ENCODE data around the gene AGBL5. TPM values are rescaled to one million over a fixed set of nuclear protein-coding genes. Genes with fewer than 3 reads are reported as not detected.
A peak's percentile ranks its signal among the peaks of the same experiment; 100 is the strongest.

The AGBL5 gene
- total and polyA plus RNA-seq, 9 of the 15 experiments (the other 6 are each of a cell fraction or from before 2014, with no cell fraction given) = 3.3 to 52.7 (median 26.2) TPM

DNA sequence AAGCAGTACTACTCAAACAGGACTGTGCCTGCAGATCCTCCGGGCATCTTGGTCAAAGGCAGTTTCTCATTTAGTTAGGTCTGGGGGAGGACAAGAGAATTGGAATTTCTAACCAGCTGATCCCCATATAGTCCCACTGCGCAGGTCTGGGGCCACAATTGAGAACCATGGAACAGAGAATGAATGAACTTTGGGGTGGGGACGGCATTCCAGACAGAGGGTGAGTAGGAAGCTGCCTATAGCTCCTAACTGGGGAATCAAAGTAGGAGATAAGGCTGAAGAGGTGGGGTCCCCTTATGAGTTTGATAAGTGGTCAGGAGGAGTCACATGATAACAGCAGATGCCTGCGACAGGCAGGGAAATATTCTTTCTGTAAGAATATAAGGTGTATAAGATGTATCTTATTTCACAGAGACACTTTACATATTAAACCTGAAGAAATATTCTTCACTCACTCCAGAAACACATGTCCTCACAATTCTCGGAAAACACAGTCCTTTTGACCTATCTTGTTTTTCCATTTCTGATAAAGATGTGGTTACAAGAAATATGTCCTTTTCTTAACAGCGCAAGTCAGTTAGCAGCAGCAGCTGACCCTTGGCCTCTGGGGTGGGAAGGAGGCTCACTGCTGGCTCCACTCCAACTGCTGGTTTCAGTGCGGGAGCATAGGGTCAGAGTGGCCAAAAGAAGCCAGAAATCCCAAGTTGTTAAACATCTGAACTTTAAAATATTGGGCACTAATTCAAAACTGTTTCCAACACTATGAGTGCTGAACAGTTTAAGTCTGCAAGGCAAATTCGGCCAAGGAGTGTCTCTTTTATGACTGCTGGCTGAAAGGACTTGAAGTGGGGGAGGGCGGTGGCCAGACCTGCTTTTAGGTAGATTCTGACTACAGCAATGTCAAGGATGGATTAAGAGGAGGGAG lies 31.3 kb upstream of the AGBL5 start (continued):
- no peak for TF ChIP-seq E2F4 (CRISPR knock-in tag; IDR thresholded peaks at IDR 0.05; ENCODE audit: low read depth)
- peak; percentile 54; the same call in 1 of the 2 replicates for TF ChIP-seq NR2C2 (CRISPR knock-in tag; IDR thresholded peaks at IDR 0.05)
- TF ChIP-seq NR2C2 (tag; IDR thresholded peaks at IDR 0.05) = peak; percentile 96
- TF ChIP-seq STAT5A (IDR thresholded peaks at IDR 0.05; ENCODE audit: borderline replicate concordance, low read length) = peak; percentile 96
- TF ChIP-seq ZNF696 (CRISPR knock-in tag; conservative IDR thresholded peaks at IDR 0.05) = no peak
- TF ChIP-seq, protein P1, sequence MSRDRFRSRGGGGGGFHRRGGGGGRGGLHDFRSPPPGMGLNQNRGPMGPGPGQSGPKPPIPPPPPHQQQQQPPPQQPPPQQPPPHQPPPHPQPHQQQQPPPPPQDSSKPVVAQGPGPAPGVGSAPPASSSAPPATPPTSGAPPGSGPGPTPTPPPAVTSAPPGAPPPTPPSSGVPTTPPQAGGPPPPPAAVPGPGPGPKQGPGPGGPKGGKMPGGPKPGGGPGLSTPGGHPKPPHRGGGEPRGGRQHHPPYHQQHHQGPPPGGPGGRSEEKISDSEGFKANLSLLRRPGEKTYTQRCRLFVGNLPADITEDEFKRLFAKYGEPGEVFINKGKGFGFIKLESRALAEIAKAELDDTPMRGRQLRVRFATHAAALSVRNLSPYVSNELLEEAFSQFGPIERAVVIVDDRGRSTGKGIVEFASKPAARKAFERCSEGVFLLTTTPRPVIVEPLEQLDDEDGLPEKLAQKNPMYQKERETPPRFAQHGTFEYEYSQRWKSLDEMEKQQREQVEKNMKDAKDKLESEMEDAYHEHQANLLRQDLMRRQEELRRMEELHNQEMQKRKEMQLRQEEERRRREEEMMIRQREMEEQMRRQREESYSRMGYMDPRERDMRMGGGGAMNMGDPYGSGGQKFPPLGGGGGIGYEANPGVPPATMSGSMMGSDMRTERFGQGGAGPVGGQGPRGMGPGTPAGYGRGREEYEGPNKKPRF (IDR thresholded peaks at IDR 0.05; ENCODE audit: low read depth, low read length) = no peak
- TF ChIP-seq, protein P2, sequence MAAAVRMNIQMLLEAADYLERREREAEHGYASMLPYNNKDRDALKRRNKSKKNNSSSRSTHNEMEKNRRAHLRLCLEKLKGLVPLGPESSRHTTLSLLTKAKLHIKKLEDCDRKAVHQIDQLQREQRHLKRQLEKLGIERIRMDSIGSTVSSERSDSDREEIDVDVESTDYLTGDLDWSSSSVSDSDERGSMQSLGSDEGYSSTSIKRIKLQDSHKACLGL (CRISPR knock-in tag; IDR thresholded peaks at IDR 0.05; ENCODE audit: borderline replicate concordance, poor library complexity, severe bottlenecking) = no peak
- no peak for TF ChIP-seq TAF9B (IDR thresholded peaks at IDR 0.05; ENCODE audit: partially characterized antibody)
- TF ChIP-seq FIP1L1 (IDR thresholded peaks at IDR 0.05; ENCODE audit: low read depth, low read length, poor library complexity, severe bottlenecking) = no peak
- TF ChIP-seq NR2F6 (CRISPR knock-in tag; IDR thresholded peaks at IDR 0.05) = no peak
- peak; percentile 83 to 86 for TF ChIP-seq NRF1 (conservative IDR thresholded peaks at IDR 0.05 in 1 of 2, IDR thresholded peaks at IDR 0.05 in 1 of 2)
- peak; percentile 89 for TF ChIP-seq ZNF589 (CRISPR knock-in tag; IDR thresholded peaks at IDR 0.05; ENCODE audit: low read depth)
- no peak for TF ChIP-seq MED1 (CRISPR knock-in tag; IDR thresholded peaks at IDR 0.05; ENCODE audit: borderline replicate concordance)
- TF ChIP-seq AFF1 (IDR thresholded peaks at IDR 0.05; ENCODE audit: low read depth in 1 of 2, partially characterized antibody in 2 of 2) = peak in 1 of 2 experiments; percentile 13
- peak; percentile 33 to 67; a peak in 3 of 4 replicates for TF ChIP-seq TRIM24 (IDR thresholded peaks at IDR 0.05)
- TF ChIP-seq MCM2 (IDR thresholded peaks at IDR 0.05; ENCODE audit: low read depth) = no peak
- no peak for TF ChIP-seq ZNF778 (CRISPR knock-in tag; IDR thresholded peaks at IDR 0.05)
